ENCODE measurements around the gene ZNF536.
"Not testable (repeated sequence)": the region's sequence is repeated elsewhere in the genome, so short reads cannot be mapped to it uniquely, and the experiment has no call there.

ZNF536 gene

GRCh38 chr19:30340771-30341561 lies 31.2 kb upstream of the ZNF536 start:
- no peak for DNase-seq (ENCODE audit: extremely low read depth in 1 of 2, low read depth in 1 of 2)

DNA sequence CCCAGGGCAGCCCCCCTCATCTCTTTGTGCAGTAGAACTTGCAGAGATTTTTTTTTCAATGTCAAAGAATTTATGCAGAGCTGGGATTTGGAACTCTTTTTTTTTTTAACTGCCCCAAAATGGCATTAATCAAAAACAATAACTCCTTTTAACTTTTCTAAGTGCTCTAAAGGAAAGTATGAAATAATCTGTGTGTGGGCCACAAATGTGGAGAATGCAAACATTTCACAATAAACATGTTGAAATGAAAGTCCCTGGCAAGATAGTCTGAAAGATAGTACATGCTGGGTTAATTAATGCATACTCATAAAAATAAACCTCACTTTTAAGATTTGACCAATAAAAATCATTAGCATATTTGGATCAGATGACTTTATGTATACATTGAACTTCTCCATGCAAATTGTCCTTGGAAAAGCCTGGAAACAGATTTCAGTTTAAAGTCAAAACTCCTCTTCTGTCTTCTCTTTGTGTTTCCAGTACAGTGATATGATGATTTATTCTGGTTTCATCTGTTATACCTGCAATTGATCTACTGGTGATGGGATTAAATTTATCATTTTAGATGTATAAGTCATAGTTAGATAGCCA lies 30.5 kb upstream of the ZNF536 start:
- no peak for DNase-seq (ENCODE audit: extremely low read depth in 1 of 2, low read depth in 1 of 2)

- no peak for DNase-seq (ENCODE audit: extremely low read depth in 1 of 2, low read depth in 1 of 2)
Observed at GRCh38 chr19:30342901-30343300, 29.3 kb upstream of the ZNF536 start.

GRCh38 chr19:30344446-30345425 lies 27.4 kb upstream of the ZNF536 start:
- no peak for DNase-seq (ENCODE audit: extremely low read depth in 1 of 2, low read depth in 1 of 2)

- no peak for DNase-seq (ENCODE audit: extremely low read depth in 1 of 2, low read depth in 1 of 2)
Observed at GRCh38 chr19:30345686-30346085, 26.5 kb upstream of the ZNF536 start.

DNA sequence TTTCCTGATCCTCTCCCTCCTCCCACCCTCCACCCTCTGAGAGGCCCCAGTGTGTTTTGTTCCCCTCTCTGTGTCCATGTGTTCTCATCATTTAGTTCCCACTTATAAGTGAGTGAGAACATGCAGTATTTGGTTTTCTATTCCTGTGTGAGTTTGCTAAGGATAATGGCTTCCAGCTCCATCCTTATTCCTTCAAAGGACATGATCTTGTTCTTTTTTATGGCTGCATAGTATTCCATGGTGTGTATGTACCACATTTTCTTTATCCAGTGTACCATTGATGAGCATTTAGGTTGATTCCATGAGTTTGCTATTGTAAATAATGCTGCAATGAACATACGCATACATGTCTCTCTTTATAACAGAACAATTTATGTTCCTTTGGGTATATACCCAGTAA lies 25.7 kb upstream of the ZNF536 start:
- DNase-seq (ENCODE audit: extremely low read depth in 1 of 2, low read depth in 1 of 2), result not testable (repeated sequence)

DNA sequence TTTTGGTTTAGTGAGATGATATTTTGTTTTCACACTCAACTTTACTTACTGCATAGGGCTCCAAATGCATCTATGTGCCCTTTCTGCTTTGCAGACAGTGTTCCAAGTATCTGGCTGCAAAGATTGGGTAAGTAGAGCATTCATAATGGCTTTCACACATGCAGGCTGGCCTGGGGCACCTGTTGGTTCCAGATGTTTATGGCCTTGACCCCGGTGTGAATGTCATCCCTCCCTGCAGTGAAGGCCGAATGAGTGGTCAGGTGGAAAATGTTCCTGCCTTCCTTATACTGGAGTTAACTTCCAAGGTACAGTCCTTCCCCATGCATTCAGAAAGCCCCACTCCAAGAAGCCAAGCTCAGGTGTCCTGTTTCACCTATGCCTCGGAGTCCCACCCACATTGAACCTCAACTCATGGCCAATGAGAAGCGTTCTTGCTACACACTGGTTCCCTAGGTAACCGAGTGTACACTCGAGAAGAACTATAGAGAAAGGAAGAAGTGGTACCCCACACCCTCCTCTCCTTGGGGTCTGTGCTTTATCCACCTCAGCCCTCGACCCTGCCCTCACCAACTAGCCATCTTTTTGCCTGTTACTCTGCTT lies 23.0 kb upstream of the ZNF536 start:
- no peak for DNase-seq (ENCODE audit: extremely low read depth in 1 of 2, low read depth in 1 of 2)

DNA sequence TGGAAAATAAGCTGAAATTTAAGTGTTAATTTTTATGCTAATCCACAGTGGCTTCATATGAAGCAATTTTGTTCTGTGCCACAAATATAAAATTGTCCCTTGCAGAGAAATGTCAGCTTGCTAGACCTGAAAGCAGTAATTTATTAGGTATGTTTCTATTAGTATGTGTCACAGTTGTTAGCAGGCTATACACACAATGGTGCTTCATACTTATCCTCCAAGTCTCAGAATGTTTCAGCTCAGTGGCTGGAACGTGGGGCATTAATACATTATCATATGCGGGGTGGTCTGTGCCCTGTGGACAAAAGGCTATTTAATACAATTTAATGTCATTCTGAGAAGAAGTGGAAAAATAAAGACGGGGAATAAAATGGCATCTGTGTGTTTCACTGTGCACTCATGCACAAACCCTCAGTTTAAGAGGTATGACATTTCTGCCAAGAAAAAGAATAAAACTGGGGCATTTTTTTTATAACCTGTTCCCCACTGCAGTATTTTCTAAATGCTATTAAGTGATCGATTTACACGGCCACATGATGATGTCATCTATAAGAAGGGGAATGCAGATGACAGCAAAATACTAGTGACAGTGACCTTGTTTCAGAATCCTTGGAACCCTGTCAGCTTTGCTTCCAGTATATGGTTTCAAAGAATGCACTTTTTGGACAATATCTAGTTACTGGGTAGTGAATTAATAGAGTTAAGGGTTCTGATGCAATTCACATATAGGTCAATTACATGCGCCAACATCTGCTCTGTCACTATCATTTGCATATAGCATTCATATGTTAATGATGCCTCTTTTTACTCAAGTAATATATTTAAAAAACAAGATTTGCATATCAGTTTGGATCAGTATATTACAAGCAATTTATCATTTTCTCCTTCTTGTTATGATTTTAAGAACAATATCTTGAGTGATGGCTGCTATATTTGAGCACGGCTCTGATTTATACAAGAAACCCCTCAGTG lies 21.2 kb upstream of the ZNF536 start:
- DNase-seq (ENCODE audit: extremely low read depth in 1 of 2, low read depth in 1 of 2), result no peak

GRCh38 chr19:30351774-30352173 lies 20.4 kb upstream of the ZNF536 start:
- DNase-seq (ENCODE audit: extremely low read depth in 1 of 2, low read depth in 1 of 2), result no peak

- no peak for DNase-seq (ENCODE audit: extremely low read depth in 1 of 2, low read depth in 1 of 2)
Observed at GRCh38 chr19:30353394-30353945, 18.7 kb upstream of the ZNF536 start.

GRCh38 chr19:30355586-30355985 lies 16.6 kb upstream of the ZNF536 start:
- DNase-seq (ENCODE audit: extremely low read depth in 1 of 2, low read depth in 1 of 2), result no peak

GRCh38 chr19:30356951-30357579 lies 15.1 kb upstream of the ZNF536 start:
- DNase-seq (ENCODE audit: extremely low read depth in 1 of 2, low read depth in 1 of 2), result no peak

- no peak for DNase-seq (ENCODE audit: extremely low read depth in 1 of 2, low read depth in 1 of 2)
Observed at GRCh38 chr19:30357580-30357954, 14.6 kb upstream of the ZNF536 start.

DNA sequence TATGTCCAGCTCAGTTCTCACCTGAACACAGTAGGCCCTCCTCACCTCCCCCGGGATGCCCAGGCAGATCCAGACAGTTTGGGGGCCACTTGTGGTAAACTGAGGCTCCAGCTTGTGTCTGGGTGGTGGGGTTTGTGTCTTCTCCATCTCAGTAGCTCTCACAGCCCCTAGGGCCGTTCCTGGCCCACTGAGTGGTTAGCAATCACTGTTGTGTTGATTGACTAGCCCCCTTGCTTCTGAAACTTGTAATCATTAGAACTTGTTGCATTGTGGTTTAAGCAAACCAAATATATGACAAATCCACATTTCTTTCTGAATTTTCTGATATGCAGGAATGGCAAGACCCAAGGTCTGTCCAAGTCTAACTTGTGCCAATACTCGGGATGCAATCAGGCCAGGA lies 13.9 kb upstream of the ZNF536 start:
- no peak for DNase-seq (ENCODE audit: extremely low read depth in 1 of 2, low read depth in 1 of 2)

GRCh38 chr19:30358821-30359580 lies 13.2 kb upstream of the ZNF536 start:
- DNase-seq (ENCODE audit: extremely low read depth in 1 of 2, low read depth in 1 of 2), result no peak

GRCh38 chr19:30359936-30360335 lies 12.2 kb upstream of the ZNF536 start:
- DNase-seq (ENCODE audit: extremely low read depth in 1 of 2, low read depth in 1 of 2), result no peak

- no peak for DNase-seq (ENCODE audit: extremely low read depth in 1 of 2, low read depth in 1 of 2)
Observed at GRCh38 chr19:30360376-30361106, 11.6 kb upstream of the ZNF536 start.

GRCh38 chr19:30361107-30361447 lies 11.1 kb upstream of the ZNF536 start:
- DNase-seq (ENCODE audit: extremely low read depth in 1 of 2, low read depth in 1 of 2), result no peak

Measured in activated CD8-positive, alpha-beta memory T cell treated with anti-CD3 and anti-CD28 coated beads for 1 hour (primary cell).